ENCODE data around the gene ALDH3A1.

The ALDH3A1 gene

GRCh38 chr17:19740933-19741332 lies 7.2 kb downstream of the ALDH3A1 start:
- no peak for DNase-seq

- no peak for DNase-seq
Measured at GRCh38 chr17:19739241-19740201, 8.6 kb downstream of the ALDH3A1 start.

GRCh38 chr17:19738757-19739156 lies 9.3 kb downstream of the ALDH3A1 start:
- DNase-seq, result no peak

- no peak for DNase-seq
Measured at GRCh38 chr17:19738073-19738449, 10.0 kb downstream of the ALDH3A1 start.

DNA sequence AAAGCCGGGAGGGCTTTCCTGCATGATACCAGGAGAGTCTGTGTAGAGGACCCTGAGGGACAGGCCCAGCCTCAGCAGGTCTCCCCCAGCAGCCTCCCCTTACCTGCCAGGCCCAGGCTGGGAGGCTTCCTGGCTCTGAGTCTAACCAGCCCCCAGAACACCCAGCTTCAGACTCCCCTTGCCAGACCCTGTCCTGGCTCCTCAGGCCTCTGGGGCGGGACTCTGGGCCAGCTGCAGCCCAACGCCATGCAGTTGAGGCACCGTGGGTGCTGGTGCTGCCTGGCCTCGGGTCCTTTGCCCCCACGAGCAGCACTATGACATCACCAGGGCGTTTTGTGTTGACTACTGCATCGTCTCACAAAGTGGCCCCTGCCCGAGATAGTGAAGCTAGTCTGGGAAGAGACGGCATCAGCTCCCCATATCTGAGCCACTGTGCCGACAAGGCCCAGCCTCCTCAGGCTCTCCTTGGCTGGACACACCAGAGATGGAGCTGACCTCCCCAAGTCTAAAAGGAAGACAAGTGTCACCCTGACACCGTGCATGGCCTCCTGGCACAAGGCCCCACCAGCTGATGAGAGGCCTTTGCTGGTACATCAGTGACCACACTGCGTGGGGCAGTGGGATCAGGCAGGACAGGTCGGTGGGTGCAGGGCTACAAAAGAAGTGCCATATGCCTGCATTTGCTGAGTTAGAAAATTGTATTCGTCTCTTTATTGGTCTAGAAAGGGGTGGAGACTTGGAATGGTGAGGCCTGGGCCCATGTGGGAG lies 10.6 kb downstream of the ALDH3A1 start:
- DNase-seq, result no peak

DNA sequence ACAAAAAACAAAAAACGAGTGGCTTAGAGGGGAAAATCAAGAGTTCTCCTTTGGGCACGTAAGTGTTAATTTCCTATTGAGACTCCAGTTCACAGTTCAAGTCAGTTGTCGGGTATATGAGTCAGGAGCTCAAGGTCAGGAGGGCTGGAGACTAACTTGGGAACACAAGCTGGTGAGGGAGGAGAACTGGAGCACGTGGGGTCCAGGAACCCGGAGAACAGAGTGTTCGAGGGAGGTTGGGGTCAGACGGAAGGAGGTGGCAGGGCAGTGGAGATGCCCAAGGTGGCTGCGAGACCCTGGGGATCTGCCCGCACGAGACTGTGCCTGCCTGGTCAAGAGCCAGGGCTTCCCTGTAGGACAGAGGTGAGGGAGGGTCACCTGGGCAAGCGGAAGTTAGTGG lies 12.0 kb downstream of the ALDH3A1 start:
- no peak for DNase-seq

GRCh38 chr17:19733953-19734526 lies 14.1 kb downstream of the ALDH3A1 start:
- no peak for DNase-seq

DNA sequence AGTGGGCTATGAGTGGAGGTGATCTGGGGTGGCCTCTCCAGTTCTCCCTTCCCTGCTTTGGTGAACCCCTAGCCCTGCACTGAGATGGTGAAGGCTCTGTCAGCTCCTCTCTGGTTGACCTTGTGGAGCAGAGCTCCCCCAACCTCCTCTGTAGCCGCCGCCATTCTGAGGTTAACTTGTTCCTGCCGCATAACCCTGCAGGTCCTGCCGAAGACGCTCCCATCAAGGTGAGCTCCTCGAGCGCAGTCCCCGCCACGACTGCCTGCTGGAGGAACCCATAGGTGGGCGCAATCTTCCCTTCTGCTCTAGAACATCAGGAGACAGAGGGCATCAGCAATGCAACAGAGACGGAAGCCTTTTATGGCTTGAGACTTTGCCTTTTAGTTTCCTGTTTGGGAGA lies 16.5 kb downstream of the ALDH3A1 start:
- DNase-seq, result no peak

- no peak for DNase-seq
Measured at GRCh38 chr17:19730843-19731242, 17.3 kb downstream of the ALDH3A1 start.

GRCh38 chr17:19729900-19730299 lies 18.2 kb downstream of the ALDH3A1 start:
- DNase-seq, result no peak

GRCh38 chr17:19728084-19728495 lies 20.0 kb downstream of the ALDH3A1 start:
- DNase-seq, result no peak

DNA sequence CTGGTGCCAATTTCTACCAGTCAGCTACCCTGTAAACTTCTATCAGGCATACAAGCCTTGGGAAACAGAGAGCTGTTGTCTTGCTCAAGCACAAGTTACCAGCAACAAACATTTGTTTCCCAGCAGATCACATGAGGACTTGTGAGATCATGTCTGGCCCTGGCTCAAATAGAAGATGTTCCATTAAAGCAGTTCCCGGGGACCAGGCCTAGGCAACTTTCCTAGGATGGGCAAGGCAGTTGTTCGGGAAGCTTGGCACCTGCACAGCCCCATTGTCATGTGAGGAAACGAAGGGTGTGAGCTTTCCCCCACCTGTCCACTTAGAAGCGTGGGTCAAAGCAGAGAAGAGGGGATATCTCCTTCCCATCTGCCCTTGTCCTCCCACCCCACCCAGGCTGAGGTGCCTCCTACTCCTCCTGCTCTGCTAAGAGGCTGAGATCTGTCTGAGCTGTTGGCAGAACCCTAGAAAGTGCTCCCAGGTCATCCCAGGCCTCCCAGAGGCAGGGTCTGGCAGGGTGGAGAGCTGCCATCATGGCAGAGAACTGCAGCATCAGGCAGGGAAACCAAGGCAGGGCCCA lies 20.5 kb downstream of the ALDH3A1 start:
- DNase-seq, result no peak

- DNase-seq, result no peak
Measured at GRCh38 chr17:19726631-19727376, 21.3 kb downstream of the ALDH3A1 start.

GRCh38 chr17:19725486-19725885 lies 22.6 kb downstream of the ALDH3A1 start:
- no peak for DNase-seq

GRCh38 chr17:19724501-19725420 lies 23.3 kb downstream of the ALDH3A1 start:
- peak; percentile 74 for DNase-seq

DNA sequence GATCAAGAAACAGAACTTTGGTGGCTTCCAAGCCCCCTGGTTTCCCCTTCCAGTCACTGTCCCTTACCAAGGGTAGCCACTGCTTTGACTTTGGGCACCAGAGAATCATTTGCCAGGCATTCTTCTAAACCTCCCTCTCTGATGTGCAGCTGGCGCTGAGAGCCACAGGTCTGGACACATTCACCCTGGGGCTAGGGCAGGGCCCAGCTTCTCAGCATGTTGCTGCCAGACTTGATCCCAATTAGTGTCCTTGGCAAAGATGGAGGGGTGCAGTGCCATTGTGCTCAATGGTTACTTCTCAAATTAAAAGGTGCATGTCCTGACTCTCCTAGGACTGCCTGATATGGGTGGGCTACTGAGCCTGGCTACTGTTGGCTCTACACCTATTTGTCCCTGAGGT lies 24.1 kb downstream of the ALDH3A1 start:
- DNase-seq, result no peak

DNA sequence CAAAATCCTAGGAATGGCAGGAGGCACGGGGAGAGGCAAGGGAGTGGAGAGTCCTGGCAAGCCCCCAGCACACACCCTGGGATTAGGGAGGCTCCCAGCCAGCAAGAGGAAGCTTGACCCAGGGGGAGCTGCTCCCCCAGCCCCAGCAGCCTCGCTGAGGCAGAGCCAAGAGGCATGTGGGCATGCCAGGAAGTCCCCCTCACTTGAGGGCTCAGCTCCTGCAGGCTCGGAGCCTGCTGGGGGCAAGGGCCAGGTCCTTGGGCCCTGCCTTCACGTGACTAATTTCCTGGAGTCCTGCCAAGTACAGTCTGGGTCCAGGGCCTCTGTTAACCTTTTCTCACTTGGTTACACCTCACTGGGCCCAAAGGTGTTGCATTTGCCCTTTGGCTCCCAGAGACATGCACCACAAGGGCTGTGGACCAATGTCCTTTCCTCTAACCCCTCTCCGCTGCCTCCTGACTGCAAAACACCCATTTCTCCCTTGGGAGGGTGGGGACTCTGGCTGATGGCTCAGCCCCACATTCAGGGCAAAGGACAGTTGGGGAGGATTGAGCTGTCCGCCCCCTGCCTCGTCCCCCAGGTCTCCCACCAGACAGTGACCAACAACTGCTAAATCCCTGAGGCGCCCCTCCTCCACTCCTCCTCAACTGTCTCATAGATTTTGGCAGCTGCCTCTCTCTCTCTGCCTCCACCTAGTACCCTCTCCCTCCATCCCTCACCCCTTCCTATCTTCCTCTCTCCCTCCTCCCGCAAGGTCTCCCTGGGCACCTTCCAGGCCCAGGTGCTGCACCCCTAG lies 27.3 kb downstream of the ALDH3A1 start:
- no peak for DNase-seq

GRCh38 chr17:19720210-19720475 lies 28.0 kb downstream of the ALDH3A1 start:
- DNase-seq, result no peak

DNA sequence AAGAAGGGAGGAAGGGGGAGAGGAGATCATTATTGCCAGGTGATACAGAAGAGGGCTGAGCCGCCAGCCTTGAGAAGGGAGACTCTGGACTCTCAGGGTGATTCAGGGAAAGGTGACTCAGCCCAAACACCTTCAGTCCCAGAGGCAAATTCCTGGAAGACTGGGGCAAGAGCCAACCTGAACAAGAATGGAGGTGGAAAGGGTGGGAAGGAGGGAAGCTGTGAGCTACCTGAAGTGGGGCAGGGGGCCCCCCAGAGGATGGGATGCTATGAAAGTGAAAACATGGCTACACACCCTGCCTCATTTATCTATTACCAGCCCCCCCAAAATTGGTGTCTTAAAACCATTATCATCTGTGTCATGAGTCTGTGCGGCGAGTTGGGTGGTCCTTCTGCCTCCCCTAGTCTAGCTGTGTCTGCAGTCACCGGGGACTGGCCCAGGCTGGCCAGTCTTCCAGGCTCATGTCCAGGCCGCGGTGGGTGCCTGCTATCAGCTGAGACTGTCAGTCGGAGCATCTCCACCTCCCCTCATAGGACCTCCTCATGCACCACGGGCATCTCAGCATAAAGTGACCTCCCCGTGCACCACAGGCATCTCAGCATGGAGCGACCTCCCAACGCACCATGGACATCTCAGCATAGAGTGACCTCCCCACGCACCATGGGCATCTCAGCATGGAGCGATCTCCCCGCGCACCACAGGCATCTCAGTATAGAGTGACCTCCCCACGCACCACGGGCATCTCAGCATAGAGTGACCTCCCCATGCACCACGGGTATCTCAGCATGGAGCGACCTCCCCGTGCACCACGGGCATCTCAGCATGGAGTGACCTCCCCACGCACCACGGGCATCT lies 28.5 kb downstream of the ALDH3A1 start:
- DNase-seq, result no peak
